Ramos (cell line): Measurements from ENCODE around the gene AFG1L.
"Not testable (repeated sequence)": the region's sequence is repeated elsewhere in the genome, so short reads cannot be mapped to it uniquely, and the experiment has no call there.

Source experiments
- in situ Hi-C: fragments of 300-500 bp; cut with MboI; formaldehyde crosslinking; loops from one replicate; pipeline ENCODE4 v1.14.3; 2022; ENCODE audit warnings: low sequenced_read_pairs; ENCODE audit not compliant: unreplicated experiment

The AFG1L gene

GRCh38 chr6:108287373-108287772 lies 7.5 kb upstream of the AFG1L start:
- in situ Hi-C loops: no loop called here

- in situ Hi-C loops: no loop called here
Observed at GRCh38 chr6:108288742-108289141, 6.1 kb upstream of the AFG1L start.

GRCh38 chr6:108291091-108291490 lies 3.8 kb upstream of the AFG1L start:
- in situ Hi-C loops: no loop called here

GRCh38 chr6:108292561-108292960 lies 2.3 kb upstream of the AFG1L start:
- in situ Hi-C loops: not testable (repeated sequence)

GRCh38 chr6:108293527-108294296 lies 1.1 kb upstream of the AFG1L start:
- in situ Hi-C loops: no loop called here

- in situ Hi-C loops: no loop called here
Observed at GRCh38 chr6:108294297-108294726, 542 bp upstream of the AFG1L start.

GRCh38 chr6:108295676-108296075 lies 822 bp downstream of the AFG1L start:
- in situ Hi-C loops: no loop called here

- in situ Hi-C loops: no loop called here
Observed at GRCh38 chr6:108302386-108302785, 7.5 kb downstream of the AFG1L start.

GRCh38 chr6:108304646-108305045 lies 9.8 kb downstream of the AFG1L start:
- in situ Hi-C loops: no loop called here

GRCh38 chr6:108308641-108309040 lies 13.8 kb downstream of the AFG1L start:
- in situ Hi-C loops: not testable (repeated sequence)

- in situ Hi-C loops: no loop called here
Observed at GRCh38 chr6:108309844-108310243, 15.0 kb downstream of the AFG1L start.

- in situ Hi-C loops: no loop called here
Observed at GRCh38 chr6:108312605-108313004, 17.8 kb downstream of the AFG1L start.

- in situ Hi-C loops: no loop called here
Observed at GRCh38 chr6:108321253-108321747, 26.4 kb downstream of the AFG1L start.

- in situ Hi-C loops: no loop called here
Observed at GRCh38 chr6:108322728-108323127, 27.9 kb downstream of the AFG1L start.

- in situ Hi-C loops: no loop called here
Observed at GRCh38 chr6:108323710-108324466, 29.0 kb downstream of the AFG1L start.

- in situ Hi-C loops: not testable (repeated sequence)
Observed at GRCh38 chr6:108330221-108330785, 35.4 kb downstream of the AFG1L start.

- in situ Hi-C loops: no loop called here
Observed at GRCh38 chr6:108330806-108331205, 36.0 kb downstream of the AFG1L start.

- in situ Hi-C loops: no loop called here
Observed at GRCh38 chr6:108331982-108332381, 37.1 kb downstream of the AFG1L start.

GRCh38 chr6:108336971-108337370 lies 42.1 kb downstream of the AFG1L start:
- in situ Hi-C loops: no loop called here

- in situ Hi-C loops: no loop called here
Observed at GRCh38 chr6:108337721-108338120, 42.9 kb downstream of the AFG1L start.

- in situ Hi-C loops: no loop called here
Observed at GRCh38 chr6:108341372-108341771, 46.5 kb downstream of the AFG1L start.
